GM19035 (cell line): ENCODE results near the gene IFNGR2.
"Not testable (repeated sequence)": the region's sequence is repeated elsewhere in the genome, so short reads cannot be mapped to it uniquely, and the experiment has no call there.

ENCODE experiments used
- ATAC-seq: cut with Tn5 transposase; IDR thresholded peaks from one replicate; pipeline ENCODE4 v1.9.1; 2021; ENCODE audit not compliant: unreplicated experiment

Gene IFNGR2, protein sequence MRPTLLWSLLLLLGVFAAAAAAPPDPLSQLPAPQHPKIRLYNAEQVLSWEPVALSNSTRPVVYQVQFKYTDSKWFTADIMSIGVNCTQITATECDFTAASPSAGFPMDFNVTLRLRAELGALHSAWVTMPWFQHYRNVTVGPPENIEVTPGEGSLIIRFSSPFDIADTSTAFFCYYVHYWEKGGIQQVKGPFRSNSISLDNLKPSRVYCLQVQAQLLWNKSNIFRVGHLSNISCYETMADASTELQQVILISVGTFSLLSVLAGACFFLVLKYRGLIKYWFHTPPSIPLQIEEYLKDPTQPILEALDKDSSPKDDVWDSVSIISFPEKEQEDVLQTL

DNA sequence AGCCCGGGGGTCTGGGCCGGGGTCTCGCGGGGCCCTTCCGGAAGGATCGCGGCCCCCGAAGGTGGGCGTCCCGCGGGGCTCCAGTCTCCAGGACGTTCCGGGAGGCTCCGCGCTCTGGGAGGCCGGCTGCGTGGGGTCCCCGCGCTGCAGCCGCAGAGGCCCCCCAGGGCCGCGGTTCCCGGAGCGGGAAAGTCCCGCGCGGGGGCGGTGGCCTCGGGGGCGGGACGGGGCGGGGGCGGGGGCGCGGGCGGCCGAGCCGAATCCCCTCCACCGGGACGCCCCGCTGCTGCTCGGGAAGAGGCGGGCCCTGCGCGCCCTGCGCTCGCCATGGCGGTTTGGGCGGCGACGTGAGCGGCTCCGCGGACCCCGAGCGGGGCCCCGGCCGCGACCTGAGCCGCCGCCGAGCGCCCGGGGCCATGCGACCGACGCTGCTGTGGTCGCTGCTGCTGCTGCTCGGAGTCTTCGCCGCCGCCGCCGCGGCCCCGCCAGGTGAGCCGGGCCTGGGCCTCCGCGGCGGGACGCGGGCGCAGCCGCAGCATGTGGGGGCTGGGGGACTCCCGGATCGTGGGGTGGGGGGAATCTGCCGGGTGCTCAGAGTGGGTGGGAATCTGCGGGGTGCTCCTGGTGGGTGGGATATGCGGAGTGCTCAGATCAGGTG, at the start of gene IFNGR2:
Gene IFNGR2, plus strand, starts transcription at position 286 of the 658 bp plus-strand sequence. Its CDS starts 131 bp downstream, at position 417.
- peak; percentile 34 for ATAC-seq

DNA sequence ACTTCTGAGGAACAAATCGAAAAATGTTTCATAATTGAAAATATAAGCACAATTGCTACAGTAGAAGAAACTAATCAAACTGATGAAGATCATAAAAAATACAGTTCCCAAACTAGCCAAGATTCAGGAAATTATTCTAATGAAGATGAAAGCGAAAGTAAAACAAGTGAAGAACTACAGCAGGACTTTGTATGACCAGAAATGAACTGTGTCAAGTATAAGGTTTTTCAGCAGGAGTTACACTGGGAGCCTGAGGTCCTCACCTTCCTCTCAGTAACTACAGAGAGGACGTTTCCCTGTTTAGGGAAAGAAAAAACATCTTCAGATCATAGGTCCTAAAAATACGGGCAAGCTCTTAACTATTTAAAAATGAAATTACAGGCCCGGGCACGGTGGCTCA, 47.9 kb upstream of the IFNGR2 start:
- ATAC-seq: no peak

DNA sequence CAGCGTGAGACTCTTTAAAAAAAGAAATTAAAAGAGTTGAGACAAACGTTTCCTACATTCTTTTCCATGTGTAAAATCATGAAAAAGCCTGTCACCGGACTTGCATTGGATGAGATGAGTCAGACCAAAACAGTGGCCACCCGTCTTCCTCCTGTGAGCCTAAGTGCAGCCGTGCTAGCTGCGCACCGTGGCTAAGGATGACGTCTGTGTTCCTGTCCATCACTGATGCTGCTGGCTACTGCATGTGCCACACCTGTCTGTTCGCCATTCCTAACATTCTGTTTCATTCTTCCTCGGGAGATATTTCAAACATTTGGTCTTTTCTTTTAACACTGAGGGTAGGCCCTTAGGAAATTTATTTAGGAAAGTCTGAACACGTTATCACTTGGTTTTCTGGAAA, 47.2 kb upstream of the IFNGR2 start:
- no peak for ATAC-seq

DNA sequence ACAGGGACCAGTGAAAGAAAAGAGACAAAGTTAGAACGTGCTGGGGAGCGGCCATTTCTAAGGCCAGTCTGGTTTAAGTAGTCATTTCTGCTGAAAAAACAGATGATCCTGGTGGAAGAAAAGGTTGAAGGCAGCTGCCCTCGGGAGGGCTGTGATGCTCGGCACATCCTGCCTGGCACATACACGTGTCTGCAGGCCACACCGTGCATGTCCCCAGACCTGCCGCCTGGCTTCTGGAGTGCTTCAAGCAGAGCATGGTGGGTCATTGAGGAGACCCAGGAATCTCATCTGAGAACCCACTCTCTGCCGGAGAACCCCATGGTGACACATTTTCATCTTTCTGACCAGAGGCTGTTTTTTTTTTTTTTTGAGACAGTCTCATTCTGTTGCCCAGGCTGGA, 46.0 kb upstream of the IFNGR2 start:
- ATAC-seq: no peak

DNA sequence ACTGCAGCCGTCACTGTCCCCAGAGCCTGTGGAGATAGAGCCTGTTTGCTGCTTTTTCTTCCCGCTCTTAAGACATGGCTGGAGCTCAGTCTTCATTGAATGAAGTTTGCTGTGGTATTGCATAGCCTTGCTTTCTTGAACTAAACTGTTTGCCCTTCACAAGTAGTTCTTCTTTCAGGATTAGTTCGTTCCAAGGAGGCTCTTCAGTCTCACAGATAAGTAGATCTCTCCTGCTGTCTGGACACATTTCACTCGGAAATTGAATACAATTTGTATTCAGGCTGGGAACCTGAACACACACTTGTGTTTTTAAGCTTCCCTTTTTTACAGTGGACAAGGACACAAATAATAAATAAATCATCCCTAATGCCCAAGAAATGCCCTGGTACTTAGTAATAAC, 43.8 kb upstream of the IFNGR2 start:
- ATAC-seq: no peak

DNA sequence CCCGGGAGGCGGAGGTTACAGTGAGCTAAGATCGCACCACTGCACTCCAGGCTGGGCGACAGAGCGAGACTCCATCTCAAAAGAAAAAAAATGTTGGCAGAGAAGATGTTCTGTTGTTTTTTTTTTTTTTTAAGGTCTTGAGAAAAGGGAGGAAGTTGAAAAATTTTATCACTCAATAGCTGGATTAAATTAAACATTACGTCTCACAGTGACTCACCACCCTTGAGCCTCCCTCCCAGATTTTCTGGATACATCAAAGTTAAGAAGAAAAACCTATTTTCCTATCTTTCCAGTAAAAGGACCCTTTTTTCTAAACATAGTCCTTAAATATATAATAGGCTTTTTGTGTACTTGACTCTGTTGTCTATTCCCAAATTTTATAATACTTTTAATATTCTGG, 42.9 kb upstream of the IFNGR2 start:
- no peak for ATAC-seq

DNA sequence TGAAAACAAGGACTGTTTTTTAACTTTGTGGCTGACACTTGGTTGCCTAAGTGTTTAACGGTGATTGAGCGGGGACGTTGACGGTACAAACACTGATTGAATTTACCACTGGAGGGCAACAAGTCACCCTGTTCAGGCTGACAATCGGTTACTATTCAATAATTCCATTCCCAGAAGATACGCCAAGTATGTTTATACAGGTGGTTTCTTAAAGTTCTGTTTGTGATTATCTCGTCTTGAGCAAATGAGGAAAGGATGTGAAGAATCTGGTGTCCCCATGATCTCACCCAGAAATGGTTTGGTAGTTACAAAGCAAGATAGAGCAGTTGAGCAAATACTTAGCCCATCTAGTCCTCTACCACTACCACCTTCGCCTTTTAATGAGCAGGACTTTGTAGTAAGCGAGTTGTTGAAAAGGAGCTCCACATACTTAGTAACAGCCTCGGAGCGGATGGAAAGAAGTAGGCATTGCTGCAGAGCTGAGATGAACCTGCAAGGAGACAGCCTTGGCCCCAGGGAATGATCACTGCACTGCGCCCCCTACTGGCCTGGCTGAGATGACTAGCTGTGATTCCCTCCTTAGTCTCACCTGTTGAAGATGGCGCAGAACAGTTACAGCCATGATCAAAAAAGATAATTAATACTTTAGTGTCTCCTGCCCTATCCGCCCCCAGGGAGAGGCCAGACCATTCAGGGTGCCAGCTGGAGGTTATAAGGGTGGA, 42.2 kb upstream of the IFNGR2 start:
- ATAC-seq: peak; percentile 76

DNA sequence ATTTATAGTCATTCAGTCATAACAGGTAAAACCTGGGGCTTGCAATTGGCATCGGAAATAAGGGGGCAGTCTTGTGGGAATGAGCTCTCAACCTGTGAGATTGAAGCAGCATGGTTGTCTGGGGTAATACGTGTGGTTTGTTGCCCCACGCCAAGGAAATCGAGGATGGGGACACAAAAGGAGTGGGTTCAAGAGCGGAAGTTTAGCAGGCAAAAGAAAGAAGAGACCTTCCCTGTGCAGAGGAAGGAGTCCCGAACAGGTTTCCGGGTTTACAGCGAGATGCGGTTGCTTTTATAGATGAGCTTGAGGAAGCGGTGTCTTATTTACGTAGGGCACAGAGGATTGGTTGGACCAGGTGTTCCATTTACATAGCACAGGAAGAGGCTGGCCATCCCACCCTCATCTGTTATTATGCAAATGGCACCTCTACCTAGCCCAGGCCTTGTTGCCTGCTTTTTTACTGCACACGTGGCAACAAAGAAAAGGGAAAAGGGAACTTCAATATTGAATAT, 41.1 kb upstream of the IFNGR2 start:
- peak; percentile 32 for ATAC-seq

DNA sequence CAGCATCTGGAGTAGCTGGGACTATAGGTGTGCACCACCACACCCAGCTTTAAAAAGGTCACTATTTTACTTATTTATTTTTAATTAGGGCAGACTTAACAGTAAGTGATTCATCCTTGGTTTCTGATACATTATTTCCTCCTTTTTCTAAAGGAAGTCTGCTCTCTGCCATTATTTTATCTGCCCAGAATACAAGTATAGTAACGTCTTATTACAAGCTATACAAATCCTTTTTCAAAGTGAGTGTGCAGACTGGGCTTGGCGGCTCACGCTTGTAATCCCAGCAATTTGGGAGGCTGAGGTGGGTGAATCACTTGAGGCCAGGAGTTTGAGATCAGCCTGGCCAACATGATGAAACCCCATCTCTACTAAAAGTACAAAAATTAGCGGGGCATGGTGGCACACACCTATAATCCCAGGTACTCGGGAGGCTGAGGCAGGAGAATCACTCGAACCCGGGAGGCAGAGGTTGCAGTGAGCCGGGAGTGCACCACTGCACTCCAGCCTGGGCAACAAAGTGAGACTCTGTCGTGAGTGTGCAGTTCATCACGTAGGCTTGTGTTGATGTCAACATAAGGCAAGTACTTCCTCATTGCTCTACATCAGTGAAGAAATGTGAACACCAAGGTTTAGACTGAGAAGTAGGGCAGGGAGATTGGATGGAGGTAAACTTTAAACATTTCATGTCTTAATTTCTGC, 39.2 kb upstream of the IFNGR2 start:
- not testable (repeated sequence) for ATAC-seq

DNA sequence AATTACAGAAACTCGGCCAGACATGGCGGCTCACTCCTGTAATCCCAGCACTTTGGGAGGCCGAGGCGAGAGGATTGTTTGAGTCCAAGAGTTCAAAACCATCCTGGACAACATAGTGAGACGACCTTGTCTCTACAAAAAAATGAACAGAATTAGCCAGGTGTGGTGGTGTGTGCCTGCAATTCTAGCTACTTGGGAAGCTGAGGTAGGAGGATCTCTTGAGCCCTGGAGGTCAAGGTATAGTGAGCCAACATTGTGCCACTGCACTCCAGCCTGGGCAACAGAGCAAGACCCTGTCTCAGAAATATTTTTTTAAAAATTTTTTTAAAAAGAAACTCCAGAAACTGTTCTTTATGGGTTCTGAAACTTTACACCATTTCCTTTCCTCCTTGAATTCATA, 38.4 kb upstream of the IFNGR2 start:
- no peak for ATAC-seq

DNA sequence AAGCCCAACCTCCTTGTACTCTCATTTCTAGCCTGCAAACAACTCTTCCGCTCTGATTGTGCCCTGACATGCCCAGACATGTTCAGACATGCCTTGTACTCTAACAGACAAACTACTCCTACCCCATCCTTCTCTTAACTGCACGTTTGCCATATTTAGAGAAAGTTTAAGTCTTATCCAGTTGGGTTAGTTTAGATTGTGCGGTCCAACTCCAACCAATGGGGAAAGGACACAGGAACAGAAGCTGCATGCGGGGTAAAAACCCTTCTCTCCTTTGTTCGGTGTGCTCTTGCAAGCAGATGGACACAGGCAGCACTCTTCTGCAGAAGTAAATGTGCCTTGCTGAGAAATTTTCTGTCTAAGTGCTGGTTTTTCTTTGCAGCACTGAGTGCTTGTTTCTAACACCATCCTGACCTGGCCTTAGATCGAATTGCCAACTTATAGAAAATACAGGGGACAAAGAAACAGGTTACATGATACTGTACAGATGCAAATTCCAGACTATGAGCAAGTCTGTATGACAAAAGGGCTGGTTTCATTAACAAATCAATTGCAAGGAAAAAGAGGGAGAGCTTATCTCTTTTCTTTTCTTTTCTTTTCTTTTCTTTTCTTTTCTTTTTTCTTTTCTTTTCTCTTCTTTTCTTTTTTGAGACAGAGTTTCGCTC, 35.8 kb upstream of the IFNGR2 start:
- ATAC-seq: no peak

DNA sequence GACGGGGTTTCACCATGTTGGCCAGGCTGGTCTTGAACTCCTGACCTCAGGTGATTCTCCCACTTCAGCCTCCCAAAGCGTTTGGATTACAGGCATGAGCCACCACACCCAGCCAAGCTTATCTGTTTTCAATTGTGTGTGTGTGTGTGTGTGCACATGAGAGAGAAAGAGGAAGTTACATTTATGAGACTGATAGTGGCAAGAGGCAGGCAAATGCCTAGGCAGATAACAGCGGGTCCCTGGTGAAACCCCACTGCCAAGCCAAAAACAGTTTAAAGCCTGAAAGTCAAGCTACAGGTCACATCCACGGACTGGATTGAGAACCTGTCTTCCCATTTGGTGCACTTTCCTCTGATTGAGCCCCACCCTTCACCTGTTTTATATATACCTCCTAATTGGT, 35.1 kb upstream of the IFNGR2 start:
- ATAC-seq: no peak

DNA sequence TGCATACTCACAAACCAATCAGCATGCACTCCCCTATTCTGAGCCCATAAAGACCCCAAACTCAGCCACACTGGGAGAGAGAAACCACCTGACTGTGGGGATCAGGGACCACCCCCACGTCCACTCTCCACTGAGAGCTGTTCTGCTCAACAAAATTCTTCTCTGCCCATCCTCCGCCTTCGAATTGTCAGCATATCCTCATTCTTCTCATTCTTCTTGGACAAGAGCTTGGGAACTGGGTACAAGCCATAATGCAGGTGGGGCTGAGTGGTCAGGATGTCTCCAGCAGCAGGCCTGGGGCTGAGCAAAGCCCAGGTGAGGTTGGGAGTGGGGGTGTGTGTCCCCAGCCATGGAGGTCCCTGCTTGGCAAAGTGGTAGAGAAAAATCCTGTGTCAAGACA, 34.6 kb upstream of the IFNGR2 start:
- no peak for ATAC-seq

DNA sequence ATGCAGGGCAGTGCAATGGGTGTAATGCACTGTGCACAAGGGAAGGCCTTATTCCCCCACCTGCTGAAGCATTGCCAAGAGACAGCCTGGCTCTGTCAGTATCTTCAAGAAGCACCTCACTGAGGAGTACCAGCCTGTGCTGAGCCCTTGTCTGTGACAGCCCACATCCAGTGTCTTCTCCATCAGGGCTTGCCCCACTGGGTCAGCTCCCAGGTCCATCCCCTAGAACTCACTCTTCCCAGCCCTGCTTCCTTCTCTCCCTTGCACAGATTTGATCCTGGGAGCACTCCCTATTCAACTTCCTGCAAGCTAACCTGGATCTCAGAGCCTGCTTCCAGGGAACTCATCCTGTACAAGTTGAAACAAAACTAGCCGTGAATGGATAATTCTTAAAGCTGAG, 33.6 kb upstream of the IFNGR2 start:
- ATAC-seq: no peak

DNA sequence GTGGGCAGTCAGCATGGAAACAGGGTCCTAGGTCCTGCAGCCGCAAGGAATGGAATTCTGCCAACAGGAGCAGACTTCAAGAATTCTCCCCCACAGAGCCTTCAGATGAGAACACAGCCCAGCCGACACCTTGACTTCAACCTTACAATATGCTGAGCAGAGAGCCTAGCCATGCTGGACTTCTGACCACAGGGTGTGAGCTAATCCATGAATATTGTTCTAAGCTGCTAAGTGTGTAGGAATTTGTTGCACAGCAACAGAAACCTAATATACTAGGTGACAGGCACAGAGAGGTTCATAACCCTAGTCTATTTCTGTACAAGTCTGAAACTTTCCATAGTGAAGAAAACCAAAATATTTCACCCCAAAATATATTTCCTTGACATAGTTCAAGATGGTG, 32.9 kb upstream of the IFNGR2 start:
- no peak for ATAC-seq

DNA sequence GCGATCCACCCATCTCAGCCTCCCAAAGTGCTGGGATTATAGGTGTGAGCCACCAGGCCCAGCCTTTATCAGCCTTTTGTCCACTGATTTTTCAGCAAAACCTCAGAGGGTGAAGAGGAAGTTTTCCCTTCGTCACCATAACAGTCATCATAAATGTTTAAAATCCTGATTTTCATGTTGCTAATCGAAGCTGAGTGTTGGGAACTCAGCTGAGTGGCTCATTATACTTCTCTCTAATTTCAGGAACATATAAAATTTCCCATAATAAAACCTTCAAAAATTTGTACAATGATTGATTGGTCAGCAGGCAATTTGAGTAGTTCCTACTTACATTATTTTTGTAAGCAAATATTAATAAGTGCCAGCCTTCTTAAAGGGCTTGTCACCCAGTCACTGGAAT, 31.8 kb upstream of the IFNGR2 start:
- no peak for ATAC-seq

DNA sequence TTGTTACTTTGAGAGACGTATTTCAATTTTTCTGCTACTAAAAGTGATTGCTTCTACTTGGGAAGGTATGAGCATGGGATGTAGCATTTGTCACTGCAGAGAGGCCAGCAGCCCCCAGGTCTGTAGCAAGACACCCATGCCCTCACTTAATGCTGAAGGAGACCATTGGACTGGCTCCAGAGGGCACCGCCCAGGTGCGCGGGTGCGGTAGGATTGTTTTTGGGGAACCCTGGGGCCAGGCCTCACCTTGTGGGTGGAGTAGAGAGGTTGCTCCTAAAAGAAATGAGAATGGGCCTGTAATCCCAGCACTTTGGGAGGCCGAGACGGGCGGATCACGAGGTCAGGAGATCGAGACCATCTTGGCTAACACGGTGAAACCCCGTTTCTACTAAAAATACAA, 30.6 kb upstream of the IFNGR2 start:
- no peak for ATAC-seq

DNA sequence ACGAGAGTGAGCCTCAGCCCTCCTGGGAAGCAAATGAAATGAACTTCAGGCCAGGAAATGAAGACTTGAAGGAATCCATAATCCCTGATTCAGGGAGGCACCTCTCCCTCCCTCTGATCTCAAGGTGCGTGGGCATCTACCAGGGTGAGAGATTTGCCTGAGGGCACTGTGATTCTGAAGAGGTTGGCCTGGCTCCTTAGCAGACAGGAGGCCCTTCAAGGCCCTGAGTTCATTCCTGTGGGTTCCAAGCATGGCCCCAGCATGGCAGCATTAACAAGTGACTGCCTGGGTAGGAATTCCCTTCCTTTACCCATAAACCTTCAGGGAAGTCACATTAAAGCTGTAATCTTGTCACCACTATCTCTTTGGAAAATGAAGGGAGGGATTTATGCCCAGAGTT, 29.8 kb upstream of the IFNGR2 start:
- ATAC-seq: no peak

DNA sequence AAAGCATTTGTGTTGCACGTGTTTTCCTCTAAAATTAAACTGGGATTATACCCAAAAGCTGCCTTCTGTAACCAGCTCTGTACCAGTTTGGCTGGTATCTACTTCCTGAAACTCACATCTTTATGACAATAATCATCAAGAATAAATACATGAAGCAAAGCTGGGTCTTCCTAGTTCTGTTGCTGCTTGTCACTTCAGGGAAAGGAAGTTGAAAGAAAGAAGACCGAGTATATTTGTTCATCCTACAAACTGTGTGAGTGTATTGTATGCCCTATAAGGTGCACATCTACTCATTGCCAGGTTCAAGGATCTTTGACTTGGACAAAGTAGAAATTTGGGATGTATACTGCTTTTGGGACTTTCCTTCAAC, 29.1 kb upstream of the IFNGR2 start:
- ATAC-seq: no peak

DNA sequence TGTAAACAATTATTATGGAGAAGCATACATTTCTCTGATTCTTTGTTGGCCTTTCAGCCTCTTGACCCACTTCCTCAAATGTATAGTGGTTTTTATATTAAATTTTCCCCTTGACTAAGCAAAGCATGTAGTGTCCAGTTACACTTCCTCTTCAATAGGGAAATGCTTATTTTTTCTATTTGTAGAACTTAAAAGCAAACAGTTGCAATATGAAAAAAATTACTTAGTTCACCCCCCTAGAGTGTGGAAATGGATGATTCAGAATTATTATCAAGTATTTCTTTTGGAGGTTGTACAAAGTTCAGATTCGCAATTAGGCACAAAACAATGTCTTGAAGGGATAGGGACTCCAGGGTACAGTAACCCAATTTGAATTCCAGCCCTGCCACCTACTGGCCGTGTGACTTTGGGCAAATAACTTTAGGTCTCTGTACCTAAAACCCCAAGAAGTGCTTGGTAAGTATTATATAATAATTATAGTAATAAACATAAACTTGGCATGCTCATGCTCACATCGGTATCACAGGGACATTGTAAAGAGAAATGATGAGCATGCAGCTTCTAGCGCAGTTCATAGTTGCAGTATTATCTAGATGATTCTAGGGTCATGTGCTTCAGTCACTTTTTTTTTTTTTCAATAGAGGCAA, 28.6 kb upstream of the IFNGR2 start:
- no peak for ATAC-seq
